HCT116 (cell line): Measurements from ENCODE around the gene LRRFIP1. TPM values are rescaled to one million over a fixed set of nuclear protein-coding genes. Genes with fewer than 3 reads are reported as not detected.

Experiments used
- ATAC-seq: fragments of 200-7000 bp; cut with Tn5 transposase; 2 replicates; pipeline ENCODE4 v1.9.1; 2020; ENCODE audit warnings: mild to moderate bottlenecking, moderate library complexity
- BruUV-seq: library from RNA; stranded (reverse); fragments of 400-500 nt; replicated peaks from 2 replicates; lab custom pipeline; 2021; lab: Mats Ljungman, UMichigan
- CTCF ChIA-PET: fragments of 300-600 bp; sonication (Branson Sonifier 250); formaldehyde crosslinking; loops from one replicate; lab custom pipeline; 2021; ENCODE audit warnings: antibody characterized with exemption; lab: Charles Lee
- POLR2A ChIA-PET: fragments of 300-600, 350-600 bp; sonication (Branson Sonifier 250); formaldehyde crosslinking; loops from one replicate; lab custom pipeline; 2021; ENCODE audit warnings: antibody characterized with exemption; lab: Charles Lee
- RAD21 ChIA-PET, 2 experiments: fragments of 300-600 bp; sonication (Branson Sonifier 250); formaldehyde crosslinking; loops; one replicate each; lab custom pipeline; 2023; ENCODE audit warnings: low total read pairs in 2 of 2; ENCODE audit not compliant: uncharacterized antibody in 2 of 2, unreplicated experiment in 2 of 2, low non-redundant PET in 1 of 2; lab: Charles Lee
- DNase-seq: peaks from one replicate; pipeline ENCODE4 v3.0.0-alpha.2; 2010; ENCODE audit warnings: low read depth, low spot score
- H2AFZ ChIP-seq: fragments of 200-600 bp; shearing (Covaris generic), sonication (generic); 2 replicates; pipeline ENCODE4 v1.6.1; 2017; ENCODE audit warnings: low read depth, mixed run types, mixed read lengths, antibody characterized with exemption, low read length; ENCODE audit not compliant: poor library complexity, severe bottlenecking
- H3K27ac ChIP-seq: 2 replicates; pipeline ENCODE4 v1.5.1; 2012; ENCODE audit warnings: low read depth, low read length
- H3K27me3 ChIP-seq: fragments of 200-600 bp; sonication (generic); 2 replicates; pipeline ENCODE4 v1.6.1; 2016; ENCODE audit warnings: mixed run types, low read length, mixed read lengths; ENCODE audit not compliant: insufficient read depth
- H3K36me3 ChIP-seq, 2 experiments: fragments of 200-500 bp in 1 of 2; fragments of 200-600 bp in 1 of 2; sonication (Bioruptor generic) in 1 of 2; sonication (generic) in 1 of 2; 2 replicates each; pipeline versions ENCODE4 v1.5.1 to v1.6.1; 2014 to 2016; ENCODE audit warnings: low read length in 2 of 2, inconsistent platforms in 1 of 2, mixed read lengths in 1 of 2, mixed run types in 1 of 2; ENCODE audit not compliant: insufficient read depth in 2 of 2, control insufficient read depth in 1 of 2
- H3K4me1 ChIP-seq, 2 experiments: fragments of 200-600 bp in 1 of 2; sonication (generic) in 1 of 2; 2 replicates each; pipeline versions ENCODE4 v1.5.1 to v1.6.1; 2012 to 2017; ENCODE audit warnings: low read length in 2 of 2, inconsistent platforms in 1 of 2, mild to moderate bottlenecking in 1 of 2, mixed read lengths in 1 of 2, mixed run types in 1 of 2, moderate library complexity in 1 of 2; ENCODE audit not compliant: insufficient read depth in 2 of 2, control insufficient read depth in 1 of 2
- H3K4me2 ChIP-seq: fragments of 200-600 bp; sonication (generic); 2 replicates; pipeline ENCODE4 v1.6.1; 2017; ENCODE audit warnings: mixed run types, low read length, mixed read lengths
- H3K4me3 ChIP-seq, 2 experiments: fragments of 200-600 bp in 1 of 2; sonication (generic) in 1 of 2; replicated peaks in 1 of 2; 2 replicates each; pipeline ENCODE4 v1.5.1; 2011 to 2016; ENCODE audit warnings: low read length in 2 of 2, control low read depth in 1 of 2, low read depth in 1 of 2, mild to moderate bottlenecking in 1 of 2, mixed read lengths in 1 of 2, mixed run types in 1 of 2
- H3K79me2 ChIP-seq: fragments of 200-600 bp; sonication (generic); 2 replicates; pipeline ENCODE4 v1.6.1; 2017; ENCODE audit warnings: mild to moderate bottlenecking, mixed run types, low read length, moderate library complexity, mixed read lengths; ENCODE audit not compliant: insufficient read depth
- H3K9ac ChIP-seq: fragments of 200-600 bp; sonication (generic); 2 replicates; pipeline ENCODE4 v1.6.1; 2016; ENCODE audit warnings: low read length, mixed read lengths
- H3K9me2 ChIP-seq: fragments of 200-600 bp; sonication (generic), shearing (Covaris generic); 2 replicates; pipeline ENCODE4 v1.6.1; 2017; ENCODE audit warnings: mixed run types, mild to moderate bottlenecking, moderate library complexity; ENCODE audit not compliant: insufficient read depth
- H3K9me3 ChIP-seq, 2 experiments: fragments of 200-500 bp in 1 of 2; fragments of 200-600 bp in 1 of 2; sonication (Bioruptor generic) in 1 of 2; sonication (generic) in 1 of 2; 2 replicates each; pipeline ENCODE4 v1.6.1; 2014 to 2017; ENCODE audit warnings: low read length in 2 of 2, mixed read lengths in 2 of 2, inconsistent platforms in 1 of 2, low read depth in 1 of 2, mild to moderate bottlenecking in 1 of 2, mixed run types in 1 of 2, moderate library complexity in 1 of 2; ENCODE audit not compliant: control insufficient read depth in 1 of 2, insufficient read depth in 1 of 2
- H4K20me1 ChIP-seq: fragments of 200-600 bp; sonication (generic), shearing (Covaris generic); 2 replicates; pipeline ENCODE4 v1.6.1; 2017; ENCODE audit warnings: mixed run types, mild to moderate bottlenecking, moderate library complexity; ENCODE audit not compliant: insufficient read depth
- ATF3 ChIP-seq: IDR thresholded peaks from 2 replicates; pipeline ENCODE4 v1.6.1; 2012
- CTCF ChIP-seq, 3 experiments: fragments of 200-600 bp in 1 of 3; sonication (generic) in 1 of 3; IDR thresholded peaks in 2 of 3; conservative IDR thresholded peaks in 1 of 3; 2 replicates each; pipeline ENCODE4 v1.5.1; 2012 to 2017; ENCODE audit warnings: low read depth in 2 of 3, low read length in 2 of 3, antibody characterized with exemption in 1 of 3, borderline replicate concordance in 1 of 3, control low read depth in 1 of 3, mild to moderate bottlenecking in 1 of 3, mixed read lengths in 1 of 3, mixed run types in 1 of 3, moderate library complexity in 1 of 3; ENCODE audit not compliant: insufficient read depth in 1 of 3
- EGR1 ChIP-seq: IDR thresholded peaks from 2 replicates; pipeline ENCODE4 v1.6.1; 2012; ENCODE audit warnings: low read depth
- EZH2phosphoT487 ChIP-seq: fragments of 200-600 bp; IDR thresholded peaks from 2 replicates; pipeline ENCODE4 v1.6.1; 2018; ENCODE audit warnings: antibody characterized with exemption, borderline replicate concordance
- FOSL1 ChIP-seq: IDR thresholded peaks from 2 replicates; pipeline ENCODE4 v1.6.1; 2012; ENCODE audit warnings: low read depth
- POLR2AphosphoS5 ChIP-seq: IDR thresholded peaks from 2 replicates; pipeline ENCODE4 v1.6.1; 2011; ENCODE audit warnings: mild to moderate bottlenecking, low read depth, low read length, moderate library complexity
- RAD21 ChIP-seq: IDR thresholded peaks from 2 replicates; pipeline ENCODE4 v1.6.1; 2012; ENCODE audit warnings: low read depth, mild to moderate bottlenecking
- REST ChIP-seq: IDR thresholded peaks from 2 replicates; pipeline ENCODE4 v1.6.1; 2012; ENCODE audit warnings: low read depth
- SP1 ChIP-seq: IDR thresholded peaks from 2 replicates; pipeline ENCODE4 v1.6.1; 2012; ENCODE audit warnings: low read depth
- TCF7L2 ChIP-seq: IDR thresholded peaks from 2 replicates; pipeline ENCODE4 v1.7.0; 2011; ENCODE audit warnings: borderline replicate concordance, inconsistent platforms; ENCODE audit not compliant: insufficient read depth, insufficient read length; ENCODE audit errors: extremely low read depth
- ZFX ChIP-seq: fragments of 450-650 bp; IDR thresholded peaks from 2 replicates; pipeline ENCODE4 v1.6.1; 2017
- ZNF274 ChIP-seq: fragments of 200-500 bp; sonication (Bioruptor generic); IDR thresholded peaks from 2 replicates; pipeline ENCODE4 v1.6.1; 2014; ENCODE audit warnings: mild to moderate bottlenecking, low read depth, low read length, inconsistent platforms
- intact Hi-C: fragments of 100-400 bp; cut with micrococcal nuclease; formaldehyde crosslinking; loops from 2 replicates; pipeline ENCODE4 v1.10.0; 2022
- total RNA-seq: library from RNA; stranded (reverse); gene quantifications from one replicate; pipeline ENCODE4 v1.2.1, GENCODE V29; 2021; ENCODE audit not compliant: unreplicated experiment

The LRRFIP1 gene
- total RNA-seq, 1 experiment from 2014 or later, result 76.9 TPM

DNA sequence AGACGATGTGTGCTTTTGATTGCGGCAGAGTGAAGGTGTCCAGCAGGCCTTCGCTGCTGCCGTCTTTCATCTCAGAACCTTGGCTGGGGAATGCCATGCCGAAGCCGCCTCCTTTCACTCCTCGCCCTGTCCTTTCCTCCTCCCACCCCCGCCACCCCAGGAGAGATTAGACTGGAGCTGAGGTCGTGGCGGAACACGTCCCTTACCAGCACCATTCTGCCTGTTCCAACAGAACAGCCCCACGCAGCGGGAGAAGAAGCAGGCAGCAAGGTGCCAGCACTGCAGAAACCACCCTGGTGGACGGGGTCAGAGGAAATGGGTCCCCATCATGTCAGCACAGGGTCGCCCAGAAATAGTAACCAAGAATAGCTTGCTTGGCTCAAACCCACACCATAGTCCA lies 146.4 kb downstream of the LRRFIP1 start:
- H4K20me1 ChIP-seq, result no peaks in the 10 kb centered on the region
- H3K9me3 ChIP-seq, result no peaks in the 10 kb centered on the region
- no peaks in the 10 kb centered on the region for H3K27me3 ChIP-seq
- ChIA-PET CTCF (interaction anchor here (3.4 kb wide), 1 partner anchor 101 kb away, joined by 31 read pairs; no protein-coding TSS in a partner anchor), POLR2A (no interaction called here), RAD21 (no interaction called here)
- intact Hi-C loops, result loop anchor here (1.0 kb wide), 1 partner anchor 101 kb away; no protein-coding TSS in a partner anchor
- no peak overlapping the region for H3K4me3 ChIP-seq
- no peaks in the 10 kb centered on the region for H3K9me2 ChIP-seq
- no TSS peak for BruUV-seq
- TF ChIP-seq CTCF (IDR thresholded peaks at IDR 0.05 in 2 of 3, conservative IDR thresholded peaks at IDR 0.05 in 1 of 3; ENCODE audit: borderline replicate concordance in 1 of 3, insufficient read depth in 1 of 3, low read depth in 2 of 3, low read length in 2 of 3) (no peak), ATF3 (no peak), REST (no peak), ZNF274 (no peak), FOSL1 (no peak), SP1 (no peak), POLR2AphosphoS5 (no peak), EGR1 (no peak), EZH2phosphoT487 (no peak), TCF7L2 (no peak), RAD21 (no peak), ZFX (no peak)
- no peak overlapping the region for H2AFZ ChIP-seq
- H3K4me1 ChIP-seq, result no peaks in the 10 kb centered on the region
- H3K27ac ChIP-seq, result no peak overlapping the region
- H3K9ac ChIP-seq, result no peak overlapping the region
- no peak for ATAC-seq
- H3K79me2 ChIP-seq, result no peaks in the 10 kb centered on the region
- H3K4me2 ChIP-seq, result no peak overlapping the region
- H3K36me3 ChIP-seq, result peaks cover 2 to 12% of the 10 kb centered on the region in 2 experiments
- no peak for DNase-seq
